ENCODE results near the gene SDC1.

DNA sequence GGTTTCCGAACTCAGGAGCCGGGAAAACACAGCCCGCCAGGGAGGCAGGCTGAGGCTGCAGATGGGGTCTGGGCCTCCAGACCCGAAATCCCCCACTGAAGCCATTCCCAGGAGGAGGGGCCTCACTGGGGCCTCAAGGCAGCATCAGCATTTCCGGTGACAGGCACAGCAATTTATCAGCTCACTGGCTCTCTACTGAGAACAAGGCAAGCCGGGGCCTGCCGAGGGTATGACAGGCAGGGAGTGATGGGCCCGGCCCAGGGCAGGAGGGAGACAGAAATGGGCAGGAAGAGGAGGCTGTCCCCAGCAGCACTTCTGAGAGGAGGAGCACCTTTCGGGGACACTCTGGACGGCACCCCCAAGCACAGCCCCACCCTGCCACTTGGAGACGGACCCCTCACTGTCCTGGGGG, 12.5 kb downstream of the SDC1 start:
- TF ChIP-seq, protein P1, sequence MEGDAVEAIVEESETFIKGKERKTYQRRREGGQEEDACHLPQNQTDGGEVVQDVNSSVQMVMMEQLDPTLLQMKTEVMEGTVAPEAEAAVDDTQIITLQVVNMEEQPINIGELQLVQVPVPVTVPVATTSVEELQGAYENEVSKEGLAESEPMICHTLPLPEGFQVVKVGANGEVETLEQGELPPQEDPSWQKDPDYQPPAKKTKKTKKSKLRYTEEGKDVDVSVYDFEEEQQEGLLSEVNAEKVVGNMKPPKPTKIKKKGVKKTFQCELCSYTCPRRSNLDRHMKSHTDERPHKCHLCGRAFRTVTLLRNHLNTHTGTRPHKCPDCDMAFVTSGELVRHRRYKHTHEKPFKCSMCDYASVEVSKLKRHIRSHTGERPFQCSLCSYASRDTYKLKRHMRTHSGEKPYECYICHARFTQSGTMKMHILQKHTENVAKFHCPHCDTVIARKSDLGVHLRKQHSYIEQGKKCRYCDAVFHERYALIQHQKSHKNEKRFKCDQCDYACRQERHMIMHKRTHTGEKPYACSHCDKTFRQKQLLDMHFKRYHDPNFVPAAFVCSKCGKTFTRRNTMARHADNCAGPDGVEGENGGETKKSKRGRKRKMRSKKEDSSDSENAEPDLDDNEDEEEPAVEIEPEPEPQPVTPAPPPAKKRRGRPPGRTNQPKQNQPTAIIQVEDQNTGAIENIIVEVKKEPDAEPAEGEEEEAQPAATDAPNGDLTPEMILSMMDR (IDR thresholded peaks at IDR 0.05) = no peak
- TF ChIP-seq POLR2A (IDR thresholded peaks at IDR 0.05) (no peak), POLR2AphosphoS5 (IDR thresholded peaks at IDR 0.05; ENCODE audit: insufficient read depth in 1 of 2, low read depth in 1 of 2) (peak in 1 of 2 donors; percentile 17)

All from vagina (tissue), 2 donors.